ENCODE measurements around the gene STEAP1. TPM values are rescaled to one million over a fixed set of nuclear protein-coding genes. Genes with fewer than 3 reads are reported as not detected.
"Not testable (repeated sequence)": the region's sequence is repeated elsewhere in the genome, so short reads cannot be mapped to it uniquely, and the experiment has no call there.

STEAP1 gene
- total RNA-seq, 2 donors from 2014 or later: 33.6 to 37.9 TPM

DNA sequence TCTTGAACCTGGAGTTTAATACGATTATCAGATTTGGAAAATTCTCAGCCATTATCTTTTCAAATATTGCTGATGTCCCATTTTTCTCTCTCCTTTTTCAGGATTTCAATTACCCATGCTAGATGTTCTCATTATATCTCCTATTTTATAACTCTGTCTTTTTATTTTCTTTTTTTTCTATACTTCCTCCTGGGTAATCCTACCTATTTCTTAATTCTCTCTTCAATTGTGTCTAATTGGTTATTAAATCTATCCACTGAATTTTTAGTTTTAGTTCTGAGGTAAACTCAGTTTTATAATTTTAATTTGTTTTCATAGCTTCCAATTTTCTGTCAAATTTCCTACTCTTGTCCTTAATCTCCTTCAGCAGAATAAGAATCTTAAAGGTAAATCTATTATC is 15.6 kb downstream of the STEAP1 start:
- intact Hi-C loops (cut with DNase I): no loop called here
- no peak for DNase-seq (ENCODE audit: low spot score)

DNA sequence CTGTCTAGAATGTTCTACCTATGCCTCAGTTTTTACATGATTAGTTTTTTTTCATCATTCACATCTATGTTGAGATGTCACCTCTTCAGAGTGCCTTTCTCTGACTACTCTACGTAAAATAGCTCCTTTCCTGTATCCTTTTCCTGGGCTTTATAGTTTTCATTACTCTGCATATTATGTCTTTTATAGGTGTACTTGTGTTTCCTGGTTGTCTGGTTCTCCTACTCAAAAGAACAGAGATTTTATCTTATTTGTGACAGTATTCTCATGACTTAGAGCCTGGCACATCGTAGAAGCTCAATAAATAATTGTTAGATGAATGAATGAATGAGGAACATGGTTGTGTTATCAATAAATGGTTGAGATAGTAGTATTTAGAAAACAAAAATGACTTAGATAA is 17.9 kb downstream of the STEAP1 start:
- intact Hi-C loops (cut with DNase I): no loop called here
- DNase-seq (ENCODE audit: low spot score): no peak

- intact Hi-C loops (cut with DNase I): no loop called here
- DNase-seq (ENCODE audit: low spot score): no peak
These were observed 18.4 kb downstream of the STEAP1 start for GRCh38 chr7:90172624-90173023.

DNA sequence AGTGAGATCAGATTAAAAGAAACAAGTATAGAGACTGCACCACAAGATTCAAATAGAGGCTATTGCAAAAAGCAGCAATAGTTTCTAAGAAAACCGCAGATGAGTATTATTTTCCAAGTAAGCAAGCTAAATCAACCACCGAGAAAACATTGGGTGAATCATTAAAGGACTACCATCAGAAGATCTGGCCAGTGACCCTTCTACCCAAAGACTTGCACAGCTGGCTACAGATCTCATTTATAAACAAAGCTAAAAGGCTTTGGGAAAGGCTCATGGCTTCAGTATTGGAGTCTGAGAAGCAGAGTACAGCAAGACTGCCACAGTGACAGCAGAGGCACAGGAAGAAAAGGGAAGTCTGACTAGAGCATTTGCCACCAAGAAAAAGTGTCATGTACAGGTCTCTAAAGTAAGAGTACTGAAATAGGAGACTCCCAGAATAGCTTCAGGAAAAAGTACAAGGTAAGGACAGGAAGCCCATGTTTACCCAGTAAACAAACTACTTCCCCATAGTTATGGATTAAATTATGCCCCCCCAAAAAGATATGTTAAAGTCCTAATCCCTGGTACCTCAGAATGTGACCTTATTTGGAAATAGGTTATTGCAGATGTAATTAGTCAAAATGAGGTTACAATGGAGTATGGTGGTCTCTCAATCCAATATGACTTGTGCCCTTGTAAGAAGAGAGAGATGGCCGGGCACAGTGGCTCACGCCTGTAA is 19.0 kb downstream of the STEAP1 start:
- intact Hi-C loops (cut with DNase I): no loop called here
- no peak for DNase-seq (ENCODE audit: low spot score)

DNA sequence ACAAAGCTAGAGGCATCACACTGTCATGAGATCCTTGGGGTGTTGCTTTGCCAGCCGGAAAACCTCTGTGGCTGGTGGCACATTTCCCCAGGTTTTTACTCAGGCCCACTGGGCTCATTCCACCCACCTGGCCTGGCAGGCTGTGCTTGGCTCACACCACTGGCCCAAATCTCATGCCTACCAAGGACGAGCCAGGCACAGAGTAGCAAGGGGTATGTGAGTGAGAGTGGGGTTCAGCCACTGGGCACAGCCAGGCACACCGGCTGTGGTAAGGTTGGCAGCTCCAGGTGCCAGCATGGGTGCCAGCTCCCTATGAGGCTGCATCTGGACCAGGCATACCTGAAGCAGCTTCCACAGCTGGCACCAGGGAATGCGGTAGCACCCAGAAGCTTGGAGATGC is 21.4 kb downstream of the STEAP1 start:
- no peak for DNase-seq (ENCODE audit: low spot score)
- intact Hi-C loops (cut with DNase I): no loop called here

DNA sequence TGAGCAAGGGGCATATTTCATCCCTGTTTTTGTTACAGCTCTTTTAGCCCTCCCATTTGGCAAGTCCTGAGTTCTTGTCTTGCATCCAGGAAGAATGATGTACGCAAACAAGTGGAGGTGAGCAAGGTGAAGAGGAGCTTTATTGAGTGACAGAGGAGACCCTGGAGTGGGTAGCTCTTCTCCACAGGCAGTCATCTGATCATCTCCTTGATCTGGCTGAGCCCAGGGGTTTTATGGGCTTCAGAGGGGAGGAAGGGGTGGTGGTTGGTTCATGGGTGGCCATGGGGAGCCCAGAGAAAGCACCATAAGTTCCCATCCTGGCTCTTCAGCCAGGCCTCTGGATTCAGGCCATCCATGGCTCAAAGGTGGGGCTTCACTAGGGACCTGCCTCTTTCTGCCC is 21.9 kb downstream of the STEAP1 start:
- intact Hi-C loops (cut with DNase I): no loop called here
- no peak for DNase-seq (ENCODE audit: low spot score)

DNA sequence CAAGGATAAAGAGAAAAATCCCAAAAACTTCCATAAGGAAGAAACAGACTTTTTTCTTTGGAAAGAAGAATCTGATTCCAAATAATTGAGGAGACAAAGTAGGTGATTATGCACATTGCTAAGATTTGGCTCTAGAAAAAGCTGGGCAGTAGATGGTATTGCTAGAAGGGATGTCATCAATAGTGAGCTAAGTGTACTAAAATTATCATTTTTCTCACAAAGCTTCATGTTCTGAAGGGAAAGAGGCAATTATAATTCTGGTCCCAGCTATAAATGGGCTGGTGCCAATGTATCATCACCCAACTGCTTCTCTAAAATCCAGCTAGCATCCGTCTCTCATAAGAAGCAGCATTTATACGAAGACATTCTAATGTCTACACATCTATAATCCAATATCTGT is 23.9 kb downstream of the STEAP1 start:
- DNase-seq (ENCODE audit: low spot score): no peak
- intact Hi-C loops (cut with DNase I): no loop called here

GRCh38 chr7:90178679-90179278 is 24.5 kb downstream of the STEAP1 start:
- DNase-seq (ENCODE audit: low spot score): no peak
- intact Hi-C loops (cut with DNase I): no loop called here

DNA sequence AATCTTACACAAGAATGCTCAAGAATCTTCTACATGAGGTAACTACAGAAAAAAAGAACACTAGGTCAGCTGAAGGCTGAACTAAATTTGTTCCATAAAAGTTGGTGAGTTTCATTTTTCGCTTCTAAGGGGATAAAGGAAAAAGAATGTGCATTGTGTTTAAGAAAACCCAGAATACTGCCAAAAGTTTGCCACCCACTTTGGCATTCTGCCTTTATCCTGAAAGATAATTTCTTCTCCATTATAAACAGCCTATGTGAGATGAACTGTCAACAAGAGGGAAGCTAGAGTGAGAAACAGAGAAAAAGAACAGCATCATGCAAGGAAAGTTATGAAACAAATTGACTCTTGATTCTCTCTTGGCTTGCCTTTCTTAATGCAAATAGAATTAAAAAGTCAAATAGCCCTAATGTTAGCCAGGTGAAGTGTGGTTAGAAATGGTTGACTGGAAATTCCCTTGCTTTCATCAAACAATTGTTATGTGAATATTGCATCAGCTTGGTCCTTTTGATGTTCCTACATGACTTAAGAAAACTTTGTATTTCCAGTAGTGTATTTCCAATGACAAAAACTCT is 25.8 kb downstream of the STEAP1 start:
- DNase-seq (ENCODE audit: low spot score): no peak
- intact Hi-C loops (cut with DNase I): no loop called here

DNA sequence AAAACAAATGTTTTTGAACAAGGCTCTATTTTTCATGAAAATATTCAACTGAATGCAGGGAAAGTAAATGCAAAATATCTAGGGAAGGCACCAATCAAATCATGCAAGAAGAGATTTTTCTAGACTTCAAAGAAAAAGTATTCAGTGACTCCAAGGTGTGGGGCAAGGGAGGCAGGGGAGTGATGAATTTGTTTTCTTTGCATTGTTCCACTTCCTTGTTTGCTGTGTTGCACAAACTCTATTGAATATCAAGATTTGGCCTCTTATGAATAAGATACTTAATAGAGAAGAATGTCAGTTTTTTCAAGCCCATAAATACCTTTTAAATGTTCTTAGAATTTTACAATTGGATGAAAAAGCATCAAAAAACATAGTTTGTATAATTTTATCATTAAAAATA is 26.4 kb downstream of the STEAP1 start:
- no peak for DNase-seq (ENCODE audit: low spot score)
- intact Hi-C loops (cut with DNase I): no loop called here

DNA sequence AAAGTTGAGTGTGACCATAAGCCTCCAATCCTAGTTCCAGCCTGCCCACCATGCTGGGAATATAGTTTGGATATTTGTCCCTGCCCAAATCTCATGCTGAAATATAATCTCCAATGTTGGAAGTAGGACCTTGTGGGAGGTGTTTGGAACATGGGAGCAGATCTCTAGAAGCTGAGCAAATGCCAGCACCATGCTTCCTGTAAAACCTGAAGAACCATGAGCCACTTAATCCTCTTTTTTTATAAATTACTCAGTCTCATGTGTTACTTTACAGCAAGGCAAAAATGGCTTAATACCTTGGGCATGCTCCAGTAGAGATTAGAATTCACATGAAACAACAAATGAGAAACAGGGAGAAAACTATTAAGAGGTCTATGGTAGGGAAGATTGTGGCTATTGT is 27.2 kb downstream of the STEAP1 start:
- DNase-seq (ENCODE audit: low spot score): no peak
- intact Hi-C loops (cut with DNase I): no loop called here

DNA sequence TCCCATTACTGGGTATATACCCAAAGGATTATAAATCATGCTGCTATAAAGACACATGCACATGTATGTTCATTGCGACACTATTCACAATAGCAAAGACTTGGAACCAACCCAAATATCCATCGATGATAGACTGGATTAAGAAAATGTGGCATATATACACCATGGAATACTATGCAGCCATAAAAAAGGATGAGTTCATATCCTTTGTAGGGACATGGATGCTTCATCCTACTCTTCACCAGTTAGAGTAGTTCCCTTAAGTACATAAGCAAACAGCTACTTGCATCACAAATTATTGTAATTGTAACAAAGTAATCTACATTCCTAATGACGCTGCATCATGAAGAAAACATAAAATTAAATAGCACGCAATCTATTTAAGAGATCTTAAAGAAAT is 32.0 kb downstream of the STEAP1 start:
- intact Hi-C loops (cut with DNase I); DNase-seq (ENCODE audit: low spot score): not testable (repeated sequence)

DNA sequence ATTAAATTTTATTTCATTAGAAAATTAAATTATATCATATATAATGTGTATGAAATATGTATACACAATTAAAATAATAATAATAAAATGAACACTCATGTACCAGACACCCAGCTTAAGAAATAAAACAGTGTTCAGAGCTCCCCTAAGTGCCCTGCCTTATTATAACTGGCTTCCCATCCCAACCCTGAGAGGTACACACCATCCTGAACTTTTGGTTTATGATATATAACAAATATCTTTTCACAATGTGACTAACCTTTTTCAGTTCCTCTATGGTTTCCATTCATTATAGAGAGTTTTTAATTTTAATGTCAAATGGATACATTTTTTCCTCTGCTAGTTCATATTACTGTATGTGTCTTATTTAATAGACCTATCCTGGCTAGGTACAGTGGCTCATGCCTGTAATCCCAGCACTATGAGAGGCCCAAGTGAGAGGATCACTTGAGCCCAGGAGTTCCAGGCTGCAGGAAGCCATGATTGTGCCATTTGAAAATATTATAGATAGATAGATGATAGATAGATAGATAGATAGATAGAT is 33.3 kb downstream of the STEAP1 start:
- intact Hi-C loops (cut with DNase I): no loop called here
- no peak for DNase-seq (ENCODE audit: low spot score)

DNA sequence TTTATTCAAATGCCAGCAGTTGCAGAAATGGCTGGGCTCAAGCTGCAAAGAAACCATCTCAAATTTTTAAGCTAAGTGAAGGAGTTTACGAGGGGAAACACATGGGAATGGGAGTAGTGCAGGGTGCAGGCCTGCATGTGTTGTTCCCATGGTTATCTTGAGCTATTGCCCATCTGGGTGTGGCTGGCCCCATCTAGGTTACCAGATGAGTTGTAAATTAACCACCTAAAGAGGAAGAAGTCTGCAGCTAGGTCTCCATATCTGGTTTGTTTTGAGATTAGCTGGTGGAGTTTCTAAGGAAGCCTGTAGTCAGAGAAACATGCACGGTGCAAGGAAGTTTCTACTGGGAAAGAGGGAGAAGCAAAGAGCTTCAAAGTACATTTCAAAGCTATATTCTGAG is 34.0 kb downstream of the STEAP1 start:
- DNase-seq (ENCODE audit: low spot score): no peak
- intact Hi-C loops (cut with DNase I): no loop called here

DNA sequence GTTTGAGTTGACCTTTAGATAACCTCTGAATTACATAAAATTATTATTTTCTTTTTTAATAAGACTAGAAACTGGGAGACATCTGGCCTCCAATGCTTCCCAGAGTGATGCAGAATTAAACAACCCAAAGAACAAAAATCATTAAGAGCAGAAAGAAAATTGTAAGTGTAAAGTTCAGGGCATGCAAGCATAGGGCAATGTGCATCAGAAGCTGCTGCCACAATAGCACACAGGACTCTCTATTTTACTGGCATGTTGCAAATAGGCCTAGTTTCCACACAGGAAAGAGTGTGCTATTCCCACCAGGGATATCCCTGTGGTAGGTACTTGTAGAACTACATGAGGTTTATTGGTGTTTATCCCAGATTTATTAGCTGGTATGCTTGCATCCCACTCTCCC is 36.7 kb downstream of the STEAP1 start:
- intact Hi-C loops (cut with DNase I): no loop called here

GRCh38 chr7:90191648-90192047 is 37.4 kb downstream of the STEAP1 start:
- no peak for DNase-seq (ENCODE audit: low spot score)
- intact Hi-C loops (cut with DNase I): no loop called here

More for the DNA sequence above, 36.7 kb downstream of the STEAP1 start:
- DNase-seq (ENCODE audit: low spot score): no peak

DNA sequence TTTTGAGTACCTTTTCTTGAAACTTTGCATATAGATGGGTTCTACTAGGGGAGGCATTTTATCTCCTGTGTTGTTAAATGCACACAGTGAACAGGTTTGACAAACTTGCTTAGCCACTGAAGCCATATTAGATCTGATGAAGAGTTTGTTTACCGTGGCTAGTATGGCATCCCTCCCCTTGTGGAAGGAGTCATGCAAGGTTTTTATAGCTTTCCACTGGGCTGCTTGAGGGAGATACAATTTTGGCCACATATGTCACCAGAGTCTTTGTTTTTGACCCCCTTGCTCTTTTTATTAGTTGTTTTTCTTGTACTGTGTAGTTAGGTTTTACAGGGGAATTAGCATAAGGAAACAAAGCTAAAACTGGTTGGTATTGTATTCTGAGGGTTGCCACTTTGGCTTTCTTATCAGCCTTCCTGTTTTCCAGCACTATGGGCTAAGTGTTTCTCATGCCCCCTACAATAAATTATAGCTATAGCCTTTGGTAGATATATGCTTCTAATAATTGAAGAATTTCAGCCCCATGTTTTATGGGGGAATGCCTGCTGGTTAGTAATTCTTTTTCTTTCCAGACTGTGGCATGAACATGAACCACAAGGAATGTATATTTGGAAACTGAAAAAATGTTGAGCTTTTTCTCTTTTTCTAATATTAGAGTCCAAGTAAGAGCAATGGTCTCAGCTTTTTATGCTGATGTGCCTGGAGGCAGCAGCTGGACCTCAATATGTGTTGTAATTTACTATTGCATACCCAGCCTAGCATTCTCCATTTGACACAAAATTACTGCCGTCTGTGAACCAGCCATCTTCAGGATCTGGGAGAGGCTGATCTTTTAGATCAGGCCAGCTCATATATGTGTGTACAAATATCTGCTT is 38.8 kb downstream of the STEAP1 start:
- intact Hi-C loops (cut with DNase I): no loop called here
- DNase-seq (ENCODE audit: low spot score): no peak

GRCh38 chr7:90194911-90195809 is 40.9 kb downstream of the STEAP1 start:
- DNase-seq (ENCODE audit: low spot score): no peak
- intact Hi-C loops (cut with DNase I): no loop called here

Measured in posterior vena cava (tissue), 2 donors.